ENCODE data around the gene TRAF4.
A peak's percentile ranks its signal among the peaks of the same experiment; 100 is the strongest.

TRAF4 gene, protein sequence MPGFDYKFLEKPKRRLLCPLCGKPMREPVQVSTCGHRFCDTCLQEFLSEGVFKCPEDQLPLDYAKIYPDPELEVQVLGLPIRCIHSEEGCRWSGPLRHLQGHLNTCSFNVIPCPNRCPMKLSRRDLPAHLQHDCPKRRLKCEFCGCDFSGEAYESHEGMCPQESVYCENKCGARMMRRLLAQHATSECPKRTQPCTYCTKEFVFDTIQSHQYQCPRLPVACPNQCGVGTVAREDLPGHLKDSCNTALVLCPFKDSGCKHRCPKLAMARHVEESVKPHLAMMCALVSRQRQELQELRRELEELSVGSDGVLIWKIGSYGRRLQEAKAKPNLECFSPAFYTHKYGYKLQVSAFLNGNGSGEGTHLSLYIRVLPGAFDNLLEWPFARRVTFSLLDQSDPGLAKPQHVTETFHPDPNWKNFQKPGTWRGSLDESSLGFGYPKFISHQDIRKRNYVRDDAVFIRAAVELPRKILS

DNA sequence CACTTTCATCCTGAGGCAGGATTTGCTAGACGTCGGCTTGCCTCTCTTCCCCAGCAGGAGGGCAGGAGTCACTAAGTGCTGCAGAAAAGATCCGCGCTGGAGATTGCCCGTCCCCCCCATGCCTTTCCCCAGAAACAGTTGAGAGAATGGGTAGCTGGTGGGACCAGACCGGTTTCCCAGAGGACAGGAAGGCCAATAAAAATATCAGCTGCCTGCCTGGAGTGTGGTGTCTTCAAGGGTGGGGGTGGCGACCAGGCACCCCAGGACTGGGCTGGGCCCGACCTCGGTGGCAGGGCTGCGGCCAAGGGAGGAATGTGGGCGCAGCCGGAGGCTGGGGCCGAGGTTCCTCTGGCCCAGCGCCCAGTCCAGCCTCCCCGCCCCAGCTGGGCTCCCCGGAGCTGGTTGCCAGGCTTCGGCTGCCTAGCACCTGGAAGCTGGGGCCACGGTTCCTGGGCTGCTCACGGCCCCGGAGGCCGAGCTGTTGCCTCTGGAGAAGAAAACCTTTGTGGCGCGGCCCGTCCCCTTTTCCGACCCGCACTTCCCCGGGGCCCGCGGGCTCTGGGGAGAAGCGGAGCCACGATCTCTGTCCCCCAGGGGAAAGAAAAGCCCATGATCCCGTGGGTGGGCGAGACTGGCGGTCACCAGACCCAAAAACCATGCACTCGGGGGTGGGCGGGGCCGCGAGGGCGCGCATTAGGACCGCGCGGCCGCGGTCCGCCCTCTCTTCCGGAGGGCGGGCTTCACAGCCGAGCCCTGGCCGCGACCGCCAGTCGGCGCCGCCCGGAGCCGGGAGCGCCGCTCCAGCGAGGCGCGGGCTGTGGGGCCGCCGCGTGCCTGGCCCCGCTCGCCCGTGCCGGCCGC lies at the start of gene TRAF4:
TRAF4 (plus strand) TSS at position 769 of the 861 bp plus-strand sequence. CDS start 102 bp downstream, outside the sequence.
- DNase-seq, result peak; percentile 85

- no peak for DNase-seq
Observed at GRCh38 chr17:28698253-28698941, 45.4 kb upstream of the TRAF4 start.

- DNase-seq, result no peak
Observed at GRCh38 chr17:28700278-28700677, 43.5 kb upstream of the TRAF4 start.

DNA sequence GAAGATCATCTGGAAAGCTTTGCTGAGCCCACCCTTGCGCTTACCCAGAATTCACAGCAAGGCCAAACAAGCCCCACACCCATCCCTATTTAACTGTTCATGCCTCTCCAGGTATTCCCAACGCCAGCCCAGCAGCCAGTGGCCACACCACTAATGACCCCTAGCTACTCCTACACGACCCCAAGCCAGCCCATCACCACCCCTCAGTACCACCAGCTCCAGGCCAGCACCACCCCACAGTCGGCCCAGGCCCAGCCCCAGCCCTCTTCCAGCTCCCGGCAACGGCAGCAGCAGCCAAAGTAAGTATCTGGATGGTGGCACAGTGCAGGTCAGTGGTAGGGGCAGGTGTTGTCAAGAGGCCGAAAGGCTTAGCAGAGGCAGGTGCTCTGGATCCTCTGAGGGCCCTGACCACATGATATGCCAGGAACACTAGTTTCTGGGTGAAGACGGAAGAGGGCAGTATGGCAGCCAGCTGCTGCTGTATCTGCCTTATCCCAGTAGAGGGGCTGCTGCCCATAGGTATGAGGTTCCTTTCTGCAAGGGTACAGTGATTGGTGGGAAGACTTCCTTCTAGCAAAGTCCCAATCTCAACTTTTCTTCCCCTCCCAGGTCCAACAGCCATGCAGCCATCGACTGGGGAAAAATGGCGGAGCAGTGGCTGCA lies 42.9 kb upstream of the TRAF4 start:
- DNase-seq, result no peak

- no peak for DNase-seq
Observed at GRCh38 chr17:28702026-28702751, 41.6 kb upstream of the TRAF4 start.

GRCh38 chr17:28702752-28703150 lies 41.1 kb upstream of the TRAF4 start:
- no peak for DNase-seq

GRCh38 chr17:28703552-28704218 lies 40.1 kb upstream of the TRAF4 start:
- no peak for DNase-seq

- DNase-seq, result no peak
Observed at GRCh38 chr17:28704219-28704858, 39.5 kb upstream of the TRAF4 start.

- no peak for DNase-seq
Observed at GRCh38 chr17:28705074-28705659, 38.6 kb upstream of the TRAF4 start.

GRCh38 chr17:28705728-28706334 lies 38.0 kb upstream of the TRAF4 start:
- no peak for DNase-seq

DNA sequence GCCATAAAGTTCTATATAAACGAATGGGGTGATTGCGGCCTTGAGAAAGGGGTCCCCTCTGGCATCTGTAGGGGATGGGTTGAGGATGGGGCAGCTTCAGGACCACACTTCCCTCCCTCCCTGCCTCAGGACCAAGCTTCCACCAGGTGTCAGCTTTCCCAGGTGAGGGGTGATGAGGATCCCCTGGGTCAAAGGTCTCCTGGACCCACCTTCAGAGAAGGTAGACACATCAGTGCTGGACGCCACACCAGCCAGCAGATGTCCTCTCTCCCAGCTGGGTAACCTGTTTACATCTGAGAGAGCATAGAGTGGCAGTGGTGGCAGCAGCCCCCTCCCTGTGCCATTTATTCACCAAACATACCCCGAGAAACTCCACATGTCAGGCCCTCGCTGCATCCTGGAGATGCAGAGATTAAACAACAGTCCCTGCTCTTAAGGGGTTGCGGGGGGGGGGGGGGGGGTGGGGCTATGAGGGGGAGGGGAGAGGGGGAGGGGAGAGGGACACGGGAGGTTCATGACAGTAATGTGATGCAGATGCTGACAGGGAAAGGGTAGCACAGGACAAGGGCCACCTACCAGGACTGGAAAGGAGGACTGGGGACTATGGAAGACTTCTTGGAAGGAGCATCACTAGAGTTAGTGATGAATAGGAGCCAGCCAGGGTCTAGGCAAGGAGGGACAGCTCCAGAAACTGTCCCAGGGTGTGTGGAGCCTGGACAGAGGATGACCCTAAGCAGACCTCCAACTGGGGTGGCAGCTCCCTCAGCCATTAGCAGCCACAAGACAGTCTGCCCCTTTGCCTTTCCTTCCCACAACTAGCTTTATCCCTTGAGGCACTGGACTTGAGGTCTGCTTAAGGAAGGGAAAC lies 37.1 kb upstream of the TRAF4 start:
- DNase-seq, result no peak

DNA sequence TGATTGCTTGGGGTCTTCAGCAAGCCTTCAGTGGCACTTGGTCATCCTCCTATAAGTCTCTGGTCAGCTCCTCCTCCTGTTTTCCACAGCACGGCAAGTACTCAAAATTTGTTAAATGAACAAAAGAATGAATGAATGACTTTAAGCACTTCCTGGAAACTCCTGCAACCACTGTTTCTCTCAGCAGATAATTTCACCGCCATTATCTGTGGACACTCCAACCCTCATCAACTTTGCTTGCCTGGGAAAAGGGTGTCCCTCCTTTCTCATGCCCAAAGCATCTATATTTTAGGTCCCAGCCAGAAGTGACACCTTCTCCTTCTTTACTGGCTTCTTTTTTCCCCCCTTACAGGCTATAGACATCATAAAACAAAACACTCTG lies 36.5 kb upstream of the TRAF4 start:
- no peak for DNase-seq

DNA sequence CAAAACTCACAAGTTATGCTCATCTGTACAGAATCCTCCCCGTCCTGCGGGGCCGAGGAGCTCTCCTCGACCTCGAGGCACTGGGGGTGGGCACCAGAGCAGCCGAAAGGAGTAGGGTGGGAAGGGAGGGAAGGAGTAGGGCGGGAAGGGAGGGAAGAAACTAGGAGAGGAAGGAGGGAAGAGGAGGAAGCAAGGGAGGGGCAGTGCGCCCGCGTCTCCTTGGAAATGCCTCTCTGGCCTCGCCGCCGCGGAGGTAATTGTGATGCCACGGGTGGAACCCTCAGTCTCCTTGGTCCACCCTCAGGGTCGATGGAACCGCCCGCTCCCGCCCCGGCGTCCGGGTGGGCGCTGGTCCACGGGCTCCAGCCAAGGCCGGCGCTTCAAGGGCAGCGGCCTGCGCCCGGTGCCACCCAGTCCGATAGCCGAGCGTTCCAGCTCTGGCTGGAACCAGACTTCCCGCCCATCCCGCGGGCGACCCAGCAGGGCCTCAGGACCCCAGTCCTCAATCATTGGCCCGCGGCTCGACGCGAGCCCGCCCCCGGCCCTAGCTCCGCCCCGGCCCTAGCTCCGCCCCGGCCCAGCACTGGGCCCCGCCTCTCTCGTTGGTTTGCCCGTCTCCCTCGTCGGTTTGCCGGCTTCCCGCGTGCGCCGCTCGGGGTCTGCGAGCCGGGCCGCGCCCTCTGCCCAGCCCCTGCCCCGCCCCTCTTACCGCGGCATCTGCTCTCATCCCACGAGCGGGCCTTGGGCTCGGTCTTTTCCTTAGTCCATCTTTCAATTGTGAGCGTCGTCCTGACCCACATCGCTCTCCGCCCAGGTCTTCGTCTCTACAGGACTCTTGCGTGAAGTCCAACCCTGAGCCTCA lies 32.7 kb upstream of the TRAF4 start:
- DNase-seq, result peak; percentile 94

DNA sequence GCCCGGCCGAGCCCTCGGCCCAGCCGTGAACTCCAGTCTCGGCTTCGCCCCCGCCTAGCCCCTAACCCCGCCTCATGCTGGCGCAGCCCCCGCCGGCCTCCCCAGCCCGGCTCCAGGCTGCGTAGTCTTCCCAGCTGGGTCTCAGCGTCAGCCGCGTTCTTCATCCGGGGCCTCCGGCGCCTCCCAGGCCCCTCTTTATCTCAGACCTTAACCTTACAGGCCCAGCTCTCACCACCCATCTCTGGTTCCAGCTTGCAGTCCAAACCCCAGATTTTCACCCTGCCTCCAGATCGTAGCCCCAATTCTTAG lies 32.1 kb upstream of the TRAF4 start, which contains the start of gene PROCA1:
PROCA1 (minus strand) TSS at position 166 of the 309 bp plus-strand sequence. CDS start 228 bp downstream, outside the sequence.
- DNase-seq, result peak; percentile 52

- peak; percentile 82 for DNase-seq
Observed at GRCh38 chr17:28712032-28712704, 31.6 kb upstream of the TRAF4 start.

DNA sequence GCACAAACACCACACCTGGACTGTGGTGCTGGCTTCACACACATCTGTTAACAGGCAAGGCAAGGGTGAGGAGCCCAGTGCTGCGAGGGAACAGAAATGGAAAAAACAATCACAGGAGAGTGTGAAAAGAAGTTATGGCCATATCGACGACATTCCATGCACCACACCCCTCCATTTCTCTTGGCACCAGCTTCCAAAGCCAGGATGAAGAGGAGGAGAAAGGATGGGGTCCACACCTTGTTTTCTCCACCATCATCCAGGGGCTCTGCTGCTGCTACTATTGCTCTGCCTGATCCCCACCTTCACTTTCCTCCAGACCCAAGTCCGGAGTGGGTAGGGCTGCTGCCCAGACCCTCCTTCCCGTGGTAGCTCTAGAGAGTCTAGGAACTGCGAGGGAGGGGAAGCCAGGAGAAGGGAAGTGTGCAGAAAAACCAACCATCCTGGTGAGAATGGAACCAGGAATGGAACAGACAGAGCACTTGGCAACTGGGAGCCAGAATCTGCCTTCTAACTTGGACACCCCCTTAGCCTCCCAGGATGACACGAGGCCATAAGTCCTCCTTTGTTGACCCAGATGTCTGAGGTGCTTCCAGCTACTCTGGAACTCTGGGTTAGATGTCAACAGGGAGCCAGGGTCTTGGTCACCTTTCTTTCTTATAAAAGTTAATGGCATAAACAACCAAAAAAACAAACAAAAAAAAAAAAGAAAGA lies 31.0 kb upstream of the TRAF4 start:
- no peak for DNase-seq

DNA sequence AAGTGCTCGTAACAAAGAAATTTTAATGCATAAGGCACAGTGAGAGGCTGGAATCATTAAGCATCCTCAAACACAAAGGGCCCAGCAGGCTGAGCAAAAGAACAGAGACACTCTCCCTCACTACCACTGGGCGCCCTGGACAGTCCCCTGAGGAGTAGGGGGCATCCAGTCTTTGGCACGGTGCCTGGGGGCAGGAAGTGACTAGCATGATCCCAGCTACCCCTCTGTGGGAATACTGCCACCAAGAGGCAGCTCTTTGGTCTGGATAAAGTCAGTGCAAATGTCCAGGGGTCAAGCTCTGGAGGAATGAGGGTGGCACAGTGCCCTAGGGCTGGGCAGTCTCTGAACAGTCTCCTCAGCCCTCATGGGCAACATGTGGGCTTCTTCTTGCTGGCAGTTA lies 29.5 kb upstream of the TRAF4 start:
- DNase-seq, result no peak
